Endothelial cell (in vitro differentiated cells): ENCODE measurements around the gene CADM1. TPM values are rescaled to one million over a fixed set of nuclear protein-coding genes. Genes with fewer than 3 reads are reported as not detected.

Experiments
- DNase-seq: peaks from one replicate; pipeline ENCODE4 v3.0.0; 2021; ENCODE audit warnings: low spot score
- H3K27ac Mint-ChIP-seq: one replicate; pipeline ENCODE4 v1.8.0; 2021; ENCODE audit warnings: mixed read lengths, inconsistent platforms; ENCODE audit not compliant: unreplicated experiment
- H3K27me3 Mint-ChIP-seq: one replicate; pipeline ENCODE4 v1.8.0; 2021; ENCODE audit warnings: mild to moderate bottlenecking, moderate library complexity, mixed read lengths, inconsistent platforms; ENCODE audit not compliant: unreplicated experiment
- H3K36me3 Mint-ChIP-seq: one replicate; pipeline ENCODE4 v1.8.0; 2021; ENCODE audit warnings: mild to moderate bottlenecking, low read depth, mixed read lengths, inconsistent platforms; ENCODE audit not compliant: unreplicated experiment
- H3K4me1 Mint-ChIP-seq: one replicate; pipeline ENCODE4 v1.8.0; 2021; ENCODE audit warnings: mild to moderate bottlenecking, mixed read lengths, inconsistent platforms; ENCODE audit not compliant: unreplicated experiment
- H3K4me3 Mint-ChIP-seq: one replicate; pipeline ENCODE4 v1.8.0; 2021; ENCODE audit warnings: mild to moderate bottlenecking, mixed read lengths, inconsistent platforms; ENCODE audit not compliant: unreplicated experiment
- H3K9me3 Mint-ChIP-seq: one replicate; pipeline ENCODE4 v1.8.0; 2021; ENCODE audit warnings: mixed read lengths, inconsistent platforms; ENCODE audit not compliant: unreplicated experiment
- total RNA-seq: library from RNA; stranded (reverse); fragmentation: NEBNext Ultra II Directional; extraction: Animal tissue kit (Norgen Biotek cat#: 25700); gene quantifications from one replicate; pipeline ENCODE4 v1.2.1, GENCODE V29; 2021; ENCODE audit not compliant: unreplicated experiment
- TF ChIP-seq, protein P1 (sequence below): fragments of 200-600 bp; sonication (generic); IDR thresholded peaks from one replicate; pipeline ENCODE4 v1.5.0; 2021; ENCODE audit warnings: antibody characterized with exemption; ENCODE audit not compliant: unreplicated experiment

CADM1 gene
- total RNA-seq, 1 donor from 2014 or later: 65.5 TPM

DNA sequence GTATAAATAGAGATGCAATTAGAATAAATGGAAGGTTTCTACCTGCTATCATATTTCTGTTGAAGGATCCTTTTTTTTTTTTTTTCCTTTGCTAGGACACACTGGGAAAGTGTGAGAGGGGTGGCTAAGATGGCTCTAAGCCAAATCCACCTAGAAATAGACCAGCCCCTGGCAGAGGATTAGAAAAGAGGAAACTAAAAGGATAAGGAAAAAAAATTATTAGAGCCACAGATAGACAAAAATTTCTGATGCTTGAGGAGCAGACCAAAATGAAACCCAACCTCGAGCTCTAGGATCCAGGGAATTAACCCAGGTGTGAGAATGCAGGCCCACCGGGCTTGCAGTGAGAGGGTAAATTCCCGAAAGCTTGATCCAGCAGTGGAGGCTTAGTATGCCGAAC, 262.3 kb downstream of the CADM1 start:
- no peaks in the 10 kb centered on the region for H3K36me3 Mint-ChIP-seq
- no peaks in the 10 kb centered on the region for H3K4me1 Mint-ChIP-seq
- TF ChIP-seq, protein P1, sequence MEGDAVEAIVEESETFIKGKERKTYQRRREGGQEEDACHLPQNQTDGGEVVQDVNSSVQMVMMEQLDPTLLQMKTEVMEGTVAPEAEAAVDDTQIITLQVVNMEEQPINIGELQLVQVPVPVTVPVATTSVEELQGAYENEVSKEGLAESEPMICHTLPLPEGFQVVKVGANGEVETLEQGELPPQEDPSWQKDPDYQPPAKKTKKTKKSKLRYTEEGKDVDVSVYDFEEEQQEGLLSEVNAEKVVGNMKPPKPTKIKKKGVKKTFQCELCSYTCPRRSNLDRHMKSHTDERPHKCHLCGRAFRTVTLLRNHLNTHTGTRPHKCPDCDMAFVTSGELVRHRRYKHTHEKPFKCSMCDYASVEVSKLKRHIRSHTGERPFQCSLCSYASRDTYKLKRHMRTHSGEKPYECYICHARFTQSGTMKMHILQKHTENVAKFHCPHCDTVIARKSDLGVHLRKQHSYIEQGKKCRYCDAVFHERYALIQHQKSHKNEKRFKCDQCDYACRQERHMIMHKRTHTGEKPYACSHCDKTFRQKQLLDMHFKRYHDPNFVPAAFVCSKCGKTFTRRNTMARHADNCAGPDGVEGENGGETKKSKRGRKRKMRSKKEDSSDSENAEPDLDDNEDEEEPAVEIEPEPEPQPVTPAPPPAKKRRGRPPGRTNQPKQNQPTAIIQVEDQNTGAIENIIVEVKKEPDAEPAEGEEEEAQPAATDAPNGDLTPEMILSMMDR: no peak
- H3K4me3 Mint-ChIP-seq: no peak overlapping the region
- H3K27me3 Mint-ChIP-seq: no peaks in the 10 kb centered on the region
- DNase-seq: no peak
- H3K9me3 Mint-ChIP-seq: no peaks in the 10 kb centered on the region
- H3K27ac Mint-ChIP-seq: no peak overlapping the region

DNA sequence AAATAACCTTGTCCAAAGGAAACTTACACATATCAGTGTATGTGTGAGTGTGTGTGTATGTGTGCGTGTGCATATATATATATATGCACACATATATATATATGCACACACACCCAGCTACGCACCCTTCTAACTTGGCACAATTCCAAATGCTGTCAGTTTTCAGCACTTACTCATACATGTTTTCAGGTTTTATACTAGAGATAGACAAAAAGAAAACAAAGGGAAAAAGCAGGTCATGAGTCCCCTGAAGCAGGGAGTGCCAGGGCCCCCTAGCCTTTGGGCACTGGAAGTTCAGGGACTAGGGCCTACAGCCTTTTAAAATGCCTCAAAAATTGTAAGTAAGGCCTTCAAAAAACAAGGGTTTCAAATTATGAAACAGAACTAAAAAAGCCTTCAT, 265.4 kb downstream of the CADM1 start:
- H3K9me3 Mint-ChIP-seq: no peaks in the 10 kb centered on the region
- TF ChIP-seq, protein P1: no peak
- DNase-seq: no peak
- H3K4me1 Mint-ChIP-seq: peaks cover 4% of the 10 kb centered on the region
- no peaks in the 10 kb centered on the region for H3K27me3 Mint-ChIP-seq
- H3K36me3 Mint-ChIP-seq: no peaks in the 10 kb centered on the region
- no peak overlapping the region for H3K4me3 Mint-ChIP-seq
- no peak overlapping the region for H3K27ac Mint-ChIP-seq

DNA sequence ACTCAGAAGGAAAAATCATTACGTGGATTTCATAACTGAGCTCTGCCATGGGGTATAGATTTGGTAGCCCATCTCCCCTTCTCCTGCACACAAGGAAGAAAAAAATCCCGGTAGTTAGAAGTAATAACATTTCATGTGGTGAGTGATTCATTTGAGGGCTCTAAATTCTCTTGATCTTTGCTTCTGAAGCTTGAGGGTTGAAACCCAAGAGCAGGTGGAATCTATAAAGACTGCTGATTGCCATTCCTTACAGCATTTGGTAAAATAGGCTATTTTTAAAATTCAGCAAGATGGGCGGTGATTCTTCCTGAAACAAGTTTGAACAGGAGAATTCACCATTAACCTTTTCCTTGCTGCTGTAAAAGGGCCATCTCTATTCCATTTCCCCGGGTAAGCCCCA, 266.1 kb downstream of the CADM1 start:
- H3K27me3 Mint-ChIP-seq: peaks cover 1% of the 10 kb centered on the region
- H3K4me1 Mint-ChIP-seq: peaks cover 4% of the 10 kb centered on the region

DNA sequence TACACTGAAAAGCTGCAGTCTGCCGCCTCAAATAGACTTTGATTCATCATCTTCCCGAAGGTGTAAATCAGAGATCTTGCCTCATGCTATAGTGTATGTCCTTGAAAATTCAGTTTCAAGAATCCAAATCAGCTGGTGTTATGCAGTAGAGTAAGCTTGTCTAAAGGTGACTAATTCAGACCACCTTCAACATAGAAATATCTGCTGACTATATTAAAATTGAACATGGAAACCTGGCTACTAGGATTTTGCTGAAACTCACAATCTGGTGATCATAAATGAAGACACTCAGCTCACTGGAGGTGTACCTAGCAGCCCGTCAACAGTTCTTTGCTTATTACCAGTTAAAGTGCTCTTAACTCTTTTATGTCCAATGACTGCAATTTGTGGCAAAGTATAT, 266.6 kb downstream of the CADM1 start:
- Mint-ChIP-seq H3K36me3 (no peaks in the 10 kb centered on the region), H3K4me3 (no peak overlapping the region), H3K27me3 (peaks cover 1% of the 10 kb centered on the region), H3K9me3 (no peaks in the 10 kb centered on the region), H3K4me1 (peaks cover 4% of the 10 kb centered on the region), H3K27ac (no peak overlapping the region)
- TF ChIP-seq, protein P1: no peak
- DNase-seq: no peak

More for the DNA sequence above, 266.1 kb downstream of the CADM1 start:
- H3K4me3 Mint-ChIP-seq: no peak overlapping the region
- H3K27ac Mint-ChIP-seq: no peak overlapping the region
- DNase-seq: no peak
- H3K36me3 Mint-ChIP-seq: no peaks in the 10 kb centered on the region
- H3K9me3 Mint-ChIP-seq: no peaks in the 10 kb centered on the region
- TF ChIP-seq, protein P1: no peak

DNA sequence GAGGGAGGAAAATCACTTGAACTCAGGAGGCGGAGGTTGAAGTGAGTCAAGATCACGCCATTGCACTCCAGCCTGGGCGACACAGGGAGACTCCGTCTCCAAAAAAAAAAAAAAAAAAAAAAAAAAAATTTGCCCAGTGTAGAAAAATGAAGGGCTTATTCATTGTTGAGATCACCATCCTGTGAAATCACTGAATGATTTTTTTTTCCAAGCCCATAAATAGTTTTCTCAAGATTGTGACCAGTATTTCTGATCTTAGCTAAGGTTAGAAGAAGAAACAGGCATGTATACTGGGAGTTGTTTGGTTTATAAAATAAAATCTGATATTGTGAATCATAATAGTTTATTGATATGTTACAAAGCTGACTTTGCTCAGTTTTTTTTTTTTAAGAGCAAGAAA, 269.4 kb downstream of the CADM1 start:
- DNase-seq: no peak
- no peaks in the 10 kb centered on the region for H3K9me3 Mint-ChIP-seq
- no peak overlapping the region for H3K4me3 Mint-ChIP-seq
- H3K27me3 Mint-ChIP-seq: peaks cover 1% of the 10 kb centered on the region
- TF ChIP-seq, protein P1: no peak
- no peaks in the 10 kb centered on the region for H3K36me3 Mint-ChIP-seq
- peaks cover 8% of the 10 kb centered on the region for H3K4me1 Mint-ChIP-seq
- no peak overlapping the region for H3K27ac Mint-ChIP-seq
